HG03135 (cell line): ENCODE results near the gene FGD3.

ENCODE experiments used
- ATAC-seq: cut with Tn5 transposase; IDR thresholded peaks from one replicate; pipeline ENCODE4 v1.9.1; 2021; ENCODE audit warnings: mild to moderate bottlenecking, moderate library complexity; ENCODE audit not compliant: unreplicated experiment

FGD3 gene

DNA sequence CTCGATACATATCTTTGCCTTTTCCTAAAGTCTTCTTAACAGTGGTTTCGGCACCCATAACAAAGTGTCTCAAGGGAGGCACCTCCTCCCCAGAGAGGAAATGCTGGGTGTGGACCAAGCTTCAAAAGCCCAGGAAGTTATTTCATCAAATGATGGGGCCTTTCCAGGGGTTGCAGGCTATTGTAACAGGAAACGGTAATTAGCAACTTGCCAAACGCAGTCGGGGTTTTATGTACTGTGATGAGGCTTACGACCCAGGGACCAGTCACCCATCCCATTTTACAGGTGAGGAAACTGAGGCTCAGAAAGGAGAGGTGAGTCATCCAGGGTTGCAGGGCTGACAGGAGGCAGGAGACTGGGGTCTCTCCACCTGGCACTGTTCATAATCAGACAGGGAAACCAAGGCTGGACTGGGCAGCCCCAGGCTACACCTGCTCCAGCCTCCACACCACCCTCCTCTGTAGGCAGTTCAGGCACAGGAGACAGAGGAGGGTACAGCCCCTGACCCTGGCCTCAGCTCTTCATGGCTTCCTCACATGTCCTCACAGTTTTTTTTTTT lies 81.2 kb downstream of the FGD3 start:
- ATAC-seq: no peak

DNA sequence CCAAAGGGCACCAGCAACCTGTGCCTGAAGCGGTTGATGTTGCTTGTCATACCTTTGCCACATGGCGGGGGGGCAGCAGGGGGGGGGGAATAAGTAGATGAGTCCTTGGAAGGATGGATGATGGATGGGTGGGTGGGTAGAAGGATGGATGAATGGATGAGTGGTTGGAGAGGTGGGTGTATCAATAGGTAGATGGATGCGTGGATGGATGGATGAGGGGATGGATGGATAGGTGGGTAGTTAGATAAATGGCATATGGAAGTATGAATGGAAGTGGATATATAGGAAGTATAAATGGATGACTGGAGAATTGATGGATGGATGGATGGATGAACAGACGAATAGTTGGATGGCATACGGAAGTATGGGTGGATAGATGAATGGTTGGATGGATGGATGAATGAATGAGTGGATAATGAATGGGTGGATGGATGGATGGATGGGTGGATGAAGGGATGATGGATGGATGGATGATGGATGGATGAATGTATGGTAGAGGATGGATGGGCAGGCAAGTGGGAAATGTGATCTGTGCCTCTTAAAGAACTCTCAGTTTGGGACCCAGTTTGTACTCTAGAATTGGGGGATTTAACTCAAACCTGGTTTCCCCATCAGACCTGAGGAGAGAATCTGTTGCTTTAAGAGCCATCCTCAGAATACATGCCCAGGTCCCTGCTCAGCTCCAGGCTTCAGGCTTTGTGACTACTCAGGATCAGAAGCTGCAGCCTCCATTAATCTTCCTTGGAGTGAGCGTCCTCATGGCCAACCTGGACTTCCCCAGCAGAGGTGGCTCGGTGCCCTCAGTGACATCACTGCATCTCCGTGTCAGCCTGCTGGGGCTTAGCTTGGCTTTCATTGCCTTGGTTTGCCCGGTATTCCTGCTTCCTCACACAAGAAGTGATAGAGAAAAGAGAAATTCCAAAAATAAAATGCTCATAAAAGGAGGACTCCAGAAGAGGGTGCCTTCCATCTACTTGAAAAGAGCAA lies 83.6 kb downstream of the FGD3 start:
- no peak for ATAC-seq

DNA sequence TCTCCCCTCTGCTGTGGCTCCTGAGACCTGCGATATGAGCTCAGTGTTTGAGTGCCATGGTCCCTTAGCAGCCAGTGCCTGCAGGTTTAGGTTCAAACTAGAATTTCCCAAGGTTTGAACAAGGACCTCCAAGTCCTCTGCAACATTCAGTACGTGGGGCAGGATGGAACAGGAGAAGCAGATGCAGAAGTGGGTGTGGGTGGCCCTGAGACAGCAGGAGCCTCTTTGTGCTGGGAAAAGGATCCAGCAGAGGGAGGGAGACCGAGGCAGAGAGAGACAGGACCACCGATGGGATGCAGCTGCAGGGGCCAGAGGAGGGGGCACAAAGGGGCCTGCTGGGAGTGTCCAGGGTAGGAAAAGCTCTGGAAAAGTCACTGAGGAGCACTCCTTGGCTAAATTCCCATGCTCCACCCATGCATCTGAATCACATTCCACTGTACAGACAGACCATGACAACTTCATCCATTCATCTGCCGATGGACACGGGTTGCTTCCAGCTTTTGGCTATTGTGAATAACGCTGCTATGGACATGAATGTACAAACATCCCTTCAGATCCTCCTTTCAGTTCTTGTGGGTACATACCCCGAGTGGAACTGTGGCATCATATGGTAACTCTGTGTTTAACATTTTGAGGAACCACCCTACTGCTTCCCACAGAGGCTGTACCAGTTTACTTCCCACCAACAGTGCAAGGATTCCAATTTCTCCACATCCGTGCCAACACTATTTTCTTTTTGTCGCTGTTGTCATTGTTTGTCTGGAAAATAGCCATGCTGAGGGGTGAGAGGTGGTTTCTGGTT lies 84.5 kb downstream of the FGD3 start:
- ATAC-seq: no peak

DNA sequence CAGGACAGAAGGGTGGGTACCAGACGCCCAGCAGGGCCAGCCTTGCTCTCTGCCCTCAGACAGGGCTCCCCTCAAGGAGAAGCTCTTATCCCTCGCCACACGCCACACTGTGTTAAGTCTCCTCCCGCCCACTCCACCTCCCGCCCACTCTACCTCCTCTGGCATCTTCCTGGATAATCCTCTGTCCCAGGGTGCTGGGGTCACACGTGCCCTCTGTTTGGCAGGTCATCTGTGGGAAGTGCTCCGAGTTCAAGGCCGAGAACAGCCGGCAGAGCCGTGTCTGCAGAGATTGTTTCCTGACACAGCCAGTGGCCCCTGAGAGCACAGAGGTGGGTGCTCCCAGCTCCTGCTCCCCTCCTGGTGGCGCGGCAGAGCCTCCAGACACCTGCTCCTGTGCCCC lies 85.2 kb downstream of the FGD3 start:
- no peak for ATAC-seq

DNA sequence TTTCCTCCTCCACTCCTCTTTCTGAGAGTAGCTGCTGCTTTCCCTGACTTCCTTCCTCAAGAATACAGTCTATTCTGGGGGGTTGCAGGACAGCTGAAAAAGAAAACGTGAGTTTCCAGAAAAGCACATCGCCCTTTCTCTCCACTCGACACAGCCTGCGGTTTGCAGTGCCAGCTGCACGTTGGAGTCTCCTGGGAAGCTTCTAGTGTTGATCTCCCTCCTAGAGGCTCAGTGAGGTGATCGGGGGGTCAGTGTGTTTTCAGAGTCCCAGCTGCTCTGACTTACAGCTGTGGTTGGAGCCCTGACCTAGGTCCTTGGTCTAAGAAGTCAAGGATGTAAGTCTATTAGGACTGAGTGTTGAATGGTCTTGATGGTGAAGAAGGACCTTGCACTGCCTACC lies 86.2 kb downstream of the FGD3 start:
- ATAC-seq: no peak

DNA sequence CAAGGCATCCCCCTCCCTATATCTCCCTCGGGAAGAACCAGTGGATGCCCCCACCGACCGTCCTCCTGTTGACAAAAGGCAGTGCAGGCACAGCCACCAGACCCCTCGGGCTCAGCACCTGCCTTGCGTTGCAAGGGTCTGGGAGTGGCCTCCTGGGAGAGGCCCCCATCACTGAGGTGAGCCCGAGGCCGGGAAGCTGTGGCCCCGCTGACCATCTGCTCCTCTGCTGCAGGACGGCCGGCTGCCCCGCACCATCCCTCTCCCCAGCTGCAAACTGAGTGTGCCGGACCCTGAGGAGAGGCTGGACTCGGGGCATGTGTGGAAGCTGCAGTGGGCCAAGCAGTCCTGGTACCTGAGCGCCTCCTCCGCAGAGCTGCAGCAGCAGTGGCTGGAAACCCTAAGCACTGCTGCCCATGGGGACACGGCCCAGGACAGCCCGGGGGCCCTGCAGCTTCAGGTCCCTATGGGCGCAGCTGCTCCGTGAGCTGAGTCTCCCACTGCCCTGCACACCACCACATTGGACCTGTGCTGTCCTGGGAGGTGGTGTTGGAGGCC lies 87.9 kb downstream of the FGD3 start:
- ATAC-seq: no peak

DNA sequence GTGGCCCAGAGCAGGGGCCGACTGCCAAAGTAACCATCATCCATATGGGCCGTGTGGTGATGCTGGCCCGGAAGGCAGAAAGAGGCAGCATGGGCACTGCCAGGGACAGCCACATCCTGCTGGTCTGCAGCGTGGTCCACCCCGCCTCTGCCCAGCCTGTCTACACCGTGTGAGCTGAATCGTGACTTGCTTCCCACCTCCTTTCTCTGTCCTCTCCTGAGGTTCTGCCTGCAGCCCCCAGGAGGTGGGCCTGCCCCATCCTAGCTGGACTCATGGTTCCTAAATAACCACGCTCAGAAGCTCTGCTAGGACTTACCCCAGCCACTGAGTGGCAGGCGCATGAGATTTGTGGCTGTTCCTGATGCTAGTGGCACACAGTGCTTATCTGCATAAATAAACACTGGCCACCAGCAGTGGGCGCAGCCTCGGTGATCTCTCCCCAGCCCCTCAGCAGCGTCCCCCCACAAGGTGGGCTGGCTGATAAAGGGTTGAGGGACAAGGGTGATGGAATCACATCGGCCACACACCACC lies 88.6 kb downstream of the FGD3 start:
- no peak for ATAC-seq

DNA sequence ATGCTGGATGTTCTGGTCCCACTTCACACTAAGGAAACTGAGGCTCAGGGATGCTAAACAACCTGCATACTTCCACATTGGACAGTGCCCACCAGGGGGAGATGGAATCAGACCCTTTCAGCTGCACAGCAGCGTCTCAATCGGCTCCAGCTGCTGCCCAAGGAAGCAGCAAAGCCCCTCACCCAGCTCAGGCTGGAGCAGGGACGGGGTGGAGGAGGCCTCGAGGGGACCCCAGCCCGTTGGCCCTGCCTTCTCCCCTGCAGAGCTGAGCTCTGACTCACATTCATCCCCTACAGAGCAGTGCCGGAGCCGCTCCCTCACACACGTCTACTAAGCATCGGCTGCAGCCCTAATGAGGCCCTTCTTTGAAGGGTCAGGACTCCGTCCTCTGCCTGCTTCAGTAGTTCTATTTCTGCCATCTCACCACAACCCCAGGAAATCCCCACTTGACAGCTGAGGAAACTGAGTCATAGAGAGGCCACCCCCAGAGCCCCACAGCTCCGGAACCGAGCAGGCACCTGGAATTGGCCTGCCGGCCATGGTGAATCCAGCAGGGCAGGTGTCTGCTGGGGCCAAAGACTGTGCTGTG lies 89.7 kb downstream of the FGD3 start:
- no peak for ATAC-seq

DNA sequence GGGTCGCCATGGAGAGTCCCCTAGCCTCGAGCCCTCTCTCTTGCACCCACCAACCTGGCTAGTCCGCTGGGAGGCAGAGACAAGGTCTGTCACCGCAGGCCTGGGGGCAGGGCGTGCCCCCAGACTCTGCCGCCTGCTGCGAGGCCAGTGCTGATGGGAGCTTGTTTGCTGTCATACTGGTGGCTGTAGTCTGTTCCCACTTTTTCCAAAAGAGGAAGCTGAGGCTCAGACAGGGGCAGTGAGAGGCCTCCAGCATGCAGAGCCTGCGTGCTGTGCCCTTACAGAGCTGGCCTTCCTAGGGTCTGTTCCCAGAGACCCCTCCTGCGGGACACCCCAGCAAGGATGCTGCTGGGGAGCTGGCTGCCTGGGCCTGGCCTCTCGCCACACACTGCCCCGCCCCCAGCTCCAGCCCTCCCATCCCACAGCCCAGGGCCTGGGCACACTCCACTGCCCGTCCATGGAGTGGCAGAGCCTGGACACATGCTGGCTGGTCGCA lies 90.2 kb downstream of the FGD3 start:
- no peak for ATAC-seq

DNA sequence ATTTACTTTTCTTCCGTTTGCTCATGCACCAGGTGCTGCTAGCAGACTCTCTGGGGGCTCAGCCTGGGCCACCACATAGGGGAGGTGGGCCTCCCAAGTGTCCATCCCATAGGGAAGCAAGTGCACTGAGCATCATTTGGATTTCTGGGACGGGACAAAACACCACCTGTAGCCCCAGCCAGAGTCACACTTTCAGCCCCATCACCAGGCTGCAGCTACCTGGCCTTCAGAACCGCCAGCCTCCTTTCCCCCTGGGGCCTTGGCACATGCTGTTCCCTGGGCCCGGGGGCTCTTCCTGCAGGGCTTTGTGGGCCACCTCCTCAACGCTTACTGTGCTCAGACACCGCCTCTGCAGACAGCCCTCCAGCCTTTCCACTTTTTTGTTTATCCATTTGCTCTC lies 91.6 kb downstream of the FGD3 start:
- no peak for ATAC-seq

DNA sequence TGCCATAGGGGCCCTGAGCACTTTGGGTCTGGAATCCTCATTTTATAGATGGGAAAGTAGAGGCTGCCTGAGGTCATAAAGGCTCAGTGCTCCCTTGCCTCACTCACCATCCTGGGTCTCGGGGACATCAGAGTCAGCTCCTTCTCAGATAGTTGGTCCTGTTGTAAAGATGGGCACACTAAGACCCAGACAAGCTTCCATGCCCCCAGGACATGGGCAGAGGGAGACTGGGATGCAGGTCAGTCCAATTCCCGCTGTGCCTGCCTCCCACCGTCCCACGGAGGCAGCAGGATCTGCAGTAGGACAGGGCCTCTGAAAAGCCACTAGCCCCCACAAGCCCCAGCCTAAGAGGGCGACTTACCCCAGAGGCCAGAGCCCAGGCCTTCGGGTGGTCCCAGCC lies 92.1 kb downstream of the FGD3 start:
- no peak for ATAC-seq

DNA sequence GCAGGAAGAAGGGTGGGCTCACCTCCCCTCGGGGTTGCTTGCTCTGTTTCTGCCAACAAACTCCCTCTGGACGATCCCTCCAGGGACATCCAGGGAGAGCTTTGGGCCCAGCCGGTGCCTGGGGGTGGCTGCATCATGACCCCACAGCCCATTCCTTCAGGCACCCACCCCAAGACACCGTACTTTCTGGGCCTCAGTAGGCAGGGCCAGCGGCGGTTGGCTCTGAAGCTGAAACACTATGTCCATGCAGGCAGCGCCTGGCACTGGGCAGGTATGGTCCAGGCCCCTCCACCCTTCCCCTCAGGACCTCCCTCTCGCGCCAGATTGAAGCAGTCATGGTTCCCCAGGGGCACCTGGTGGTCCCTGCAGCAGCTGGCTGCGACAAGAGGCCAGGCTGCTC lies 92.7 kb downstream of the FGD3 start:
- ATAC-seq: no peak

DNA sequence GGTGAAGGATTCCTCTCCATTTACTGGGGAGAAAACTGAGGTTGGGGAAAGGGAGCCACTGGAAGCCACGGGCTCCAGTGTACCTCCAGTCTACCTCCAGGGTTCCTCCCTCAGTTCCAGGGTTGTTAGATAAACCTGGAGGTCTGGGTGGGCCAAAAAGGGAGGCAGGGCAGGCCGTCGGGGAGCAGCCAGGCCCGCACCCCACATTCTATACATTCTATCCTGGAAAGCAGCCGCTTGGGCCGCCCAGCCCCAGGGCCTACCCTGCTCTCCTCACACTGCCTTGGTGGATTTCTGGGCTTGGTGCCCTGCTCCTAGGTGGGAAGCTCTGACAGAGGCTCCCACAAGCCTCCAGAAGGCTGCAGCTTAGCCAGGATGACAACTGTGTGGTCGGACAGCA lies 93.1 kb downstream of the FGD3 start:
- no peak for ATAC-seq

DNA sequence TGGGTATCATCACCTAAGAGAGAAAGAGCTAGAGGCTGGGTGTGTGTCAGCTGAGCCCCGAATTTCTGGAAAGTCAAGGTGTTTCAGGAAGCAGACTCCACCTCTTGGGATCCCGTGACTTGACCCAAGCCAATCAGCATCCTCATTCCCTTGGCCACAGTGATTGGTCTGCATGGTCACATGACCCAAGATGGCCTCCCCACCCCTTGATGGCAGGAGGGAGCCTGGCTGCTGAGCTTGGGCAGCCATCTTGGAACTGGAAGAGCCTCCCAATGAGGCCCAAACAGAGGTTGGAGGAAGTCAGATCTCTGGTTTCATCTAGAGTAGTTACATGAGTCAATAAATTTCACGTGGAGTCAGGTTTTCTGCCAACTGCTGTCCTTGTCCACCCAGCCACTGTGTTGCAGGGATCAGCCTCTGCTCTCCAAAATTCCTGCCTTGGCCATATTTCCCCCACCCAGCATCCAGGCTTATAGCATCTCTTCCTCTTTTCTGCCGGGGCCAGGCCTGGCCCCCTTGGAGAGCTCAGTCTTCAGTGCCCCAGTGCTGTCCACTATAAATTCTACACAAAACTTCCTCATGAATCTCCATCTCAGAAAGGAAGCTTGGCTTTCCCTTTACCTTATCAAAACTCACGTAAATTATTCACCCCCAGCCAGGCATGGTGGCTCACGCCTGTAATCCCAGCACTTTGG lies 93.9 kb downstream of the FGD3 start:
- ATAC-seq: no peak

DNA sequence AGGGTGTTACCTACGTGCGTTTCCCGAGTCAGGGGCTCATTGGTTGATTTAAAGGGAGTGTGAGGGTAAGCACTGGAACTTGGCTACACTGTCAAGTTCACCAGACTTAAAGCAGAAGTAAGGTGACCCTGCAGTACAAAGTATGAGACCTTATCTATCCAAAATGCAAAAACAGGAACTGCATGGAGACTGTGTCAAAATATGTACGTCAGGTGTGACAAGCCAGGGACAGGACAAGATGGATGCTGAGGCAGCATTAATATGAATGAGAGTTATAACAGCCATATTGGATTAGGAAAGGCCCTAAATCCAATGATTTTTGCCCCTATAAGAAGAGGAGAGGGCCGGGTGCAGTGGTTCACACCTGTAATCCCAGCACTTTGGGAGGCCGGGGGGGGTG lies 95.8 kb downstream of the FGD3 start:
- no peak for ATAC-seq

DNA sequence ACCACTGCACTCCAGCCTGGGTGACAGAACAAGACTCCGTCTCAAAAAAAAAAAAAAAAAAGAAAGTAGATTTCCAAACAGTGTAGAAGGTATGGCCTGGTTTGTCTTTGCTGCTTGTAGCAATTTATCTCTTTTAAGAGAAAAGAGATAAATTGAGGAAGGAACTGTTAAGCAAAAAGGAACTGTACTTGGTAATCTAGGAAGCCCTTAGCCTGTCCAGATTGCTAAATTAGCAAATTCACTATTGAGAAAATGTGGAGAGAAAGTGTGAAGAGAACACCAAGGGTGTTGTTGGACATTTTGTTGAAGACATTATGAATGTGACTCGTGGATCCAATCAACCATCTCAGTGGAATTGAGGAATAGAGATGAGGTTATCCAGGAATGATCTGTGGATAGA lies 98.2 kb downstream of the FGD3 start:
- no peak for ATAC-seq

DNA sequence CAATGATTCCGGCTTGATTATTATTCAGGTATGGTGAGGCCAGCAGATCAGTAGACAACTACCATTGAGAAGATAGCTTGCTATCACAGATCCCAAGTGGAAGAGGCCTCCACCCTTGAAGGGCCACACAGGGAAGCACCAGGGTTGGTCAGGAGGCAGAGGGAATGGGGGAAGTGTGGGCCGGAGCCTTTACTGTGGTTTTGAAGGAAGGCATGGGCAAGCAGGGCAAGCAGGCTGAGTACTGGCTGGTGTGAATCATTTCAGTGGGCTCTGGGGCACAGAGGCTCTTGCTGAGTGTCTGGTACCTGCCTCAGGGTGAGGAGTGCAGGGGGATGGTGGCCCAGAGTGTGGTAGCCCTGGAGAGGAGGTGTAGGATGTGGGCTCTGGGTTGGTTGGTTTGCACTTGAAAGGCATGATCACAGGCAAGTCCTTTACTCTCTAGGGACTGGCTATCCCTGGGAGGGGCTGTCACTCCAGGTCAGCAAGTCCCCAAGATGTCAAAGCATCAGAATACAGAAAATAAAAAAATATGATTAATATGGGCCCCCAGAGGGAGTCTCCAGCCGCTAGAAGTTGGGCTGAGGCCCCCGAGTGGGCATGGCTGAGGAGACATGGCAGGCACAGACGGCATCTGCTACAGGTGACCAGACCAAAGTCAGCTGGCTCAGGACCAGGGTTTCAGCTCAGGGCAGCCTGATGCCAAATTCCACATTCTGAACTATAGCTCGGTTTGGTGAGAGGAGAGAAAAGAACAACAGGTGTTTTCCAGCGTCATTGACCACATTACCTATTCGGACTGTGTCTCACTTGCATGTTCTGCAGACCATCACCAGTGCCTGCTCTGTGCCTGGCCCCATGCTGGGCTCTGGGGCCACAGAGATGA lies 101.5 kb downstream of the FGD3 start:
- no peak for ATAC-seq

DNA sequence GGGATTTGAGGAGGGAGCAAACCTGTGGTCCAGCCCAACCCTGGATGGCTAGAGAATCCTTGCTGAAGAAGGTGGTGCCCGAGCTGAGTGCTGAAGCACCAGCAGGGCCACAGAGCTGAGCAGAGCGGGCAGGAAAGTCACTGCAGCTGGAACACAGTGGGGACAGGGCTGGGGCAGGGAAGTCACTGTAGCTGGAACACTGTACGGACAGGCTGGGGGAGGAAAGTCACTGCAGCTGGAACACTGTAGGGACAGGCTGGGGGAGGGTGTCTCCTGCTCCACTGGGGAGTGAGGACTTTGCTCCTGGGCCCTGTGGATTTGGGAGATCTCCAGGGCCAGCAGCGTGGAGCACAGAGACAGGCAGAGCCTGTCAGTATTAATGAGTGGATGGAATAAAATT lies 102.2 kb downstream of the FGD3 start:
- ATAC-seq: no peak

DNA sequence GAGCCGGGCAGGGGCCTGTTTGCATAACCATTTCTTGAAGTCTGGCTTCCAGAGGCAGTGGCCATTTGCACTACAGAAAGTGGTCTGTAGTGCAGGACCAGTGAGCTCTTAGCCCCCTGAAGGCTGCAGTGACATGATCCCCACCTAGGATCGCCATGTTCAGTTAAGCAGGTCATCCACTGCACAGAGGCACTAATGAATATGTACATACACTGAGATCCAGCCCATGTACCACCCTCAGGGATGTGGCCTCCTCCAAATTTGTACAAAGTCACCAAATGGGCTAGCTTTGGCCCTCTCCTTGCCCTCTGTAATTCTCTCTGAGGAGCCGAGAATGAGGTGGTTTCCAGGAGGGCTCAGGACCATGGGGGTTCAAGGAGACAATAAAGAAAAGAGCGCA lies 102.9 kb downstream of the FGD3 start:
- no peak for ATAC-seq
